Measurements from ENCODE around the gene OPRD1. TPM values are rescaled to one million over a fixed set of nuclear protein-coding genes. Genes with fewer than 3 reads are reported as not detected.

The OPRD1 gene
- total RNA-seq, 4 donors from 2014 or later: under 0.01 to 0.23 (median 0.15) TPM

DNA sequence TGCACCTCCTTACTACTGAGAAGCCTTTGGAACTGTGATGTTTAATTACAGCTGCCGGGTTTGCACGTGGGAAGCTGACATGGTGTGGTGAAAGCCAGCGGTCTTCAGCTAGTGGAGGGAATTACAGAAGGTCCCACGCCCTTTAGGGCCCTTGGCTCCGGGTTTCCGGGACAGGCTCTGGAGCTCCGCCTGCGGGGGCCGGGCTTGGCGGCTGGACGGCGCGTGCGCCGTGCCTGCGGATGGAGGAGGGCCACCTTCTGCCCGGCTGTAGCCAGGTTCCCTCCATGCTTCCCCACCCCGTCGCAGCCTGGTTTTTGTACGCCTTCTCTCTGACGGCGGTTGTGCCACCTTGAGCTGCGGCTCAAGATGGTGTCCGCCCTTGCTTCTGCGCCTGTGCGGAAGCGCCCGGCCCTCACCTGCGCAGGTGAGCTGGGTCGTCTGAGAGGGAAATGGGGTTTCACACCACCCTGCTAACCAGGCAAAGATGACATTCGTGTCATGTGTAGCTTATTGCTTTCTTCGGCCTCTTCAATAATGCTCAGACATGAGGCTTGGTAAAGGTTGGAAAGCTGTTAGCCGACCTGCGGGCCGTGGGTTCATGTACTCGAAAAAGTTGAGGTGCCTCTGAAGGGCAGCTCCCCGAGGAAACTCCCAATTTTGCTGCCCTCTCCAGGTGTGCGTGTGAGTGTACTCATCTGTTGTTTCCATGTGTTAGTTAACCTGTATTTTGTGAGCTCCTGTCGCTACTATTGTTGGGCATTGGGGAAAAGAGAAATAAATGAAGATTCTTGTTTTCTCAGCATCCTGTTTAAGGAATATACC, 36.6 kb upstream of the OPRD1 start:
- peaks cover 10 to 13% (median 12%) of the 10 kb centered on the region in 4 donors for H3K4me1 ChIP-seq
- TF ChIP-seq POLR2A (IDR thresholded peaks at IDR 0.05; ENCODE audit: low read depth) (no peak), EP300 (IDR thresholded peaks at IDR 0.05) (no peak), POLR2AphosphoS5 (IDR thresholded peaks at IDR 0.05) (peak; percentile 33 to 60)
- TF ChIP-seq, protein P1, sequence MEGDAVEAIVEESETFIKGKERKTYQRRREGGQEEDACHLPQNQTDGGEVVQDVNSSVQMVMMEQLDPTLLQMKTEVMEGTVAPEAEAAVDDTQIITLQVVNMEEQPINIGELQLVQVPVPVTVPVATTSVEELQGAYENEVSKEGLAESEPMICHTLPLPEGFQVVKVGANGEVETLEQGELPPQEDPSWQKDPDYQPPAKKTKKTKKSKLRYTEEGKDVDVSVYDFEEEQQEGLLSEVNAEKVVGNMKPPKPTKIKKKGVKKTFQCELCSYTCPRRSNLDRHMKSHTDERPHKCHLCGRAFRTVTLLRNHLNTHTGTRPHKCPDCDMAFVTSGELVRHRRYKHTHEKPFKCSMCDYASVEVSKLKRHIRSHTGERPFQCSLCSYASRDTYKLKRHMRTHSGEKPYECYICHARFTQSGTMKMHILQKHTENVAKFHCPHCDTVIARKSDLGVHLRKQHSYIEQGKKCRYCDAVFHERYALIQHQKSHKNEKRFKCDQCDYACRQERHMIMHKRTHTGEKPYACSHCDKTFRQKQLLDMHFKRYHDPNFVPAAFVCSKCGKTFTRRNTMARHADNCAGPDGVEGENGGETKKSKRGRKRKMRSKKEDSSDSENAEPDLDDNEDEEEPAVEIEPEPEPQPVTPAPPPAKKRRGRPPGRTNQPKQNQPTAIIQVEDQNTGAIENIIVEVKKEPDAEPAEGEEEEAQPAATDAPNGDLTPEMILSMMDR (IDR thresholded peaks at IDR 0.05): peak in 1 of 3 experiments; percentile 8
- peaks cover 0 to 17% (median 5%) of the 10 kb centered on the region in 4 donors for H3K36me3 ChIP-seq
- intact Hi-C loops (cut with DNase I): no loop called here
- peak overlapping the region in 3 of 4 donors; percentile 12 to 34 (median 15) for H3K27ac ChIP-seq (replicated peaks in 1 of 4)
- peak overlapping the region; percentile 39 to 56 (median 50) for H3K4me3 ChIP-seq
- DNase-seq (ENCODE audit: extremely low spot score): no peak
- WGBS: 34% methylated on average over 20 of the region's 39 CpGs
- H3K9me3 ChIP-seq: no peaks in the 10 kb centered on the region
- H3K27me3 ChIP-seq: no peaks in the 10 kb centered on the region

GRCh38 chr1:28776341-28776740, 35.6 kb upstream of the OPRD1 start:
- peaks cover 0 to 6% (median 3%) of the 10 kb centered on the region in 4 donors for H3K36me3 ChIP-seq
- H3K9me3 ChIP-seq: no peaks in the 10 kb centered on the region
- 97% methylated on average over 13 of the region's 17 CpGs for WGBS
- H3K27me3 ChIP-seq: no peaks in the 10 kb centered on the region
- peaks cover 10 to 13% (median 12%) of the 10 kb centered on the region in 4 donors for H3K4me1 ChIP-seq
- no peak for DNase-seq (ENCODE audit: extremely low spot score)
- no peak overlapping the region for H3K4me3 ChIP-seq
- no peak overlapping the region for H3K27ac ChIP-seq (replicated peaks in 1 of 4)
- TF ChIP-seq POLR2AphosphoS5 (IDR thresholded peaks at IDR 0.05): no peak
- TF ChIP-seq POLR2A (IDR thresholded peaks at IDR 0.05; ENCODE audit: low read depth): no peak
- TF ChIP-seq, protein P1 (IDR thresholded peaks at IDR 0.05): no peak
- TF ChIP-seq EP300 (IDR thresholded peaks at IDR 0.05): no peak
- intact Hi-C loops (cut with DNase I): no loop called here

DNA sequence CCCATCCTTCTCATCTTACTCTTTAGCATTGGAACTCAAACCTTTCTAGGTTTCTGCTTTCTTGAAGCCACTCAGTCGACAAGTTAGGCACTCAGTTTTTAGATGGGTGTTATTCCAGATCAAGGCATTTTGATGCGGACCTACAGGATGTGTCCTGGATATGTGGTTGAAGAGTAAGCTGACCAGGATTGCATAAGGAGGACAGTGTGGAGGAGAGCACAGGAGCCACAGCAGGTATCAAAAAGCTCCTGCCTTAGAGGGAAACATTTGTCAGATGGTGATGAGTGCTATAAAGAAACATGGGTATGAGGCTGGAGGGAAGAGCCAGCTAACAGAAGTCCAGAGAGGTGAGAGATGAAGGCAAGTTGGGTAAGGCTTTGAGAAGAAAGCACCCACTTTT, 33.9 kb upstream of the OPRD1 start:
- 96% methylated on average over 2 of the region's 2 CpGs for WGBS

GRCh38 chr1:28779751-28780408, 32.1 kb upstream of the OPRD1 start:
- Histone ChIP-seq H3K27me3 (no peaks in the 10 kb centered on the region), H3K4me3 (no peak overlapping the region), H3K4me1 (peaks cover 7 to 9% (median 8%) of the 10 kb centered on the region in 4 donors), H3K36me3 (no peaks in the 10 kb centered on the region), H3K27ac (replicated peaks in 1 of 4) (no peak overlapping the region), H3K9me3 (no peaks in the 10 kb centered on the region)
- 85% methylated on average over 6 of the region's 6 CpGs for whole genome bisulfite sequencing
- TF ChIP-seq, protein P1 (IDR thresholded peaks at IDR 0.05): no peak
- TF ChIP-seq POLR2AphosphoS5 (IDR thresholded peaks at IDR 0.05): no peak
- TF ChIP-seq POLR2A (IDR thresholded peaks at IDR 0.05; ENCODE audit: low read depth): no peak
- no peak for TF ChIP-seq EP300 (IDR thresholded peaks at IDR 0.05)
- no peak for DNase-seq (ENCODE audit: extremely low spot score)
- intact Hi-C loops (cut with DNase I): loop anchor here (5.0 kb wide), 1 partner anchor 252 kb away; no protein-coding TSS in a partner anchor

More for the DNA sequence above, 33.9 kb upstream of the OPRD1 start:
- intact Hi-C loops (cut with DNase I): no loop called here
- no peak for DNase-seq (ENCODE audit: extremely low spot score)
- H3K4me1 ChIP-seq: peaks cover 10 to 13% (median 12%) of the 10 kb centered on the region in 4 donors
- H3K36me3 ChIP-seq: no peaks in the 10 kb centered on the region
- no peaks in the 10 kb centered on the region for H3K27me3 ChIP-seq
- H3K4me3 ChIP-seq: no peak overlapping the region
- H3K27ac ChIP-seq (replicated peaks in 1 of 4): no peak overlapping the region
- H3K9me3 ChIP-seq: no peaks in the 10 kb centered on the region
- TF ChIP-seq, protein P1 (IDR thresholded peaks at IDR 0.05): no peak
- TF ChIP-seq POLR2A (IDR thresholded peaks at IDR 0.05; ENCODE audit: low read depth) (no peak), POLR2AphosphoS5 (IDR thresholded peaks at IDR 0.05) (no peak), EP300 (IDR thresholded peaks at IDR 0.05) (no peak)

Data from esophagus muscularis mucosa (tissue), 4 donors.